HG03565 (cell line): Measurements from ENCODE around the gene PCDH15.

Source experiments
- ATAC-seq: cut with Tn5 transposase; IDR thresholded peaks from one replicate; pipeline ENCODE4 v1.9.1; 2021; ENCODE audit warnings: mild to moderate bottlenecking, moderate library complexity; ENCODE audit not compliant: unreplicated experiment

The PCDH15 gene

GRCh38 chr10:53754596-53755250 is 1046.3 kb downstream of the PCDH15 start:
- ATAC-seq: no peak
